DMS53 treated with DMSO at 0.1 percent for 48 hours (cell line): ENCODE measurements around the gene GALNT7.

Experiments
- DNase-seq: peaks from one replicate; lab custom pipeline; 2025; ENCODE audit not compliant: unreplicated experiment; lab: John Stamatoyannopoulos, UW

GALNT7 gene

GRCh38 chr4:173288698-173289352, 120.2 kb downstream of the GALNT7 start:
- DNase-seq = no peak

DNA sequence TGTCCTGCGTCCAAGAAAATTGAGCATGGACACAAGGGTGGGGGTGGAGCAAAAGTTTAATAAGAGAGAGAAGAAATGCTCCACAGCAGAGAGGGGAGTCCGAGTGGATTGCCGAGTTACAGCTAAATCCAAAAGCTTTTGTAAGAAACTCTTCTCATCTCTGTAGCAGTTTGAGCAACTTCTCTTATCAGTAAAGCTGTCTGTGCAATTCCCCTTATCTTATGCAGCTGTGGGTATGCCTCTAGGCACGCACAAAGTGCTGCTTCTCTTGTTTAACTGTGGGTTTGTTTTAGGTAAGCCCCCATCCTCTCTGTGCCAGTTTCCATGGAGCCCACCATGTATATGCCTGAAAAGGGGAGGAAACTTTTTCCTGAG, 120.7 kb downstream of the GALNT7 start:
- DNase-seq = no peak

GRCh38 chr4:173291899-173292298, 123.3 kb downstream of the GALNT7 start:
- no peak for DNase-seq

GRCh38 chr4:173293663-173294062, 125.1 kb downstream of the GALNT7 start:
- no peak for DNase-seq

DNA sequence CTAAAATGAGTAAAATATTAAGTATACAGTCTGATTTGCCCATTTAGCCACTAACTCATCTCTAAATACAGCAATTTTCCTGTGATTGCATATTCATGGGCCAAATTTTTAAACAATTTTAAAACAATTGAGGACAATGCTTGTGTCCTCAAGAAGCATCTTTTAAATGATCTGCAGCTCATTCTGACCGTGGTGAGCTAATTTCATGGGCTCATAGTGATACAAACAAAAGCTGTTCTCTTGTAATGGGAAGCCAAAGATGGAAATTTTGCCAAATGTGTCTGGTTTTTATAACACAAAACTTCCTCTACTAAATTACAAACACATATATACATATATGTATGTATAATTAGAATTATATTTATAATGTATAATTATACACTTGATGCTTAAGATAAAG, 125.8 kb downstream of the GALNT7 start:
- DNase-seq = no peak

GRCh38 chr4:173301518-173302201, 133.0 kb downstream of the GALNT7 start:
- peak; percentile 33 for DNase-seq

- DNase-seq = no peak
Measured at GRCh38 chr4:173307778-173308177, 139.2 kb downstream of the GALNT7 start.

- DNase-seq = no peak
Measured at GRCh38 chr4:173311368-173311767, 142.8 kb downstream of the GALNT7 start.

GRCh38 chr4:173314715-173315114, 146.1 kb downstream of the GALNT7 start:
- DNase-seq = no peak

GRCh38 chr4:173316060-173316459, 147.4 kb downstream of the GALNT7 start:
- DNase-seq = no peak

GRCh38 chr4:173317004-173317403, 148.4 kb downstream of the GALNT7 start:
- no peak for DNase-seq

DNA sequence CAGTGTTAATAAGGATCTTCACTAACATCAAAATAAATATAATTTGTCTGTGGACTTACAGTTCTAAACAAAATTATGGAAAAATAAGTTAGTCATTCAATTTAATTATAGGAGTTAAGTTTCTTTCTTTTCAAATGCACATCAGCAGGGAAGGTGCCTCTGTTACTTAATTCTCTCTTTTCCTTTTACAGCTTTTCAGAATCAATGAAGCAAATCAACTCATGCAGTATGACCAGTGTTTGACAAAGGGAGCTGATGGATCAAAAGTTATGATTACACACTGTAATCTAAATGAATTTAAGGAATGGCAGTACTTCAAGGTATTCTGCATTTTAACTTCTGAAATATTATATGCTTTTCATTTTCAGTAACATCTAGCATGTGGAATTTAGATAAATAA, 149.6 kb downstream of the GALNT7 start:
- DNase-seq = no peak

GRCh38 chr4:173318648-173319211, 150.1 kb downstream of the GALNT7 start:
- peak; percentile 57 for DNase-seq

DNA sequence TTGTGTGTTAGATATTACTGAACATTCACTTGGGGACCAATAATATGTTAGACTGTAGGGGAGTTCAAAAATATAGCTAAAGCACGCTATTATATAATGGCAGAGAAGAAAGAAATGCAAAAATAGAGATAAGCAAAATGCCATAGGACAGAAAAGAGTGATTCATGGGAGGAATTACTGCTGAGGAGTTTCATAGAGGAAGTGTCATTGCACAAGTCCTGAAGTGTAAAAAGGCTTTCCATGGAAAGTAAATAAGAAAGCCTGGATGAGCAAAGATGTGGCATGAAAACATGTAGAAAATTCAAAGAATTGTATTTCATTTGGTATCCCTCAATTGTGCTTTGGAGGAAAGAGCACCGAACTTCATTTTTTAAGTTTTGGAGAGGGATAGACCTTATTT, 151.1 kb downstream of the GALNT7 start:
- DNase-seq = no peak

DNA sequence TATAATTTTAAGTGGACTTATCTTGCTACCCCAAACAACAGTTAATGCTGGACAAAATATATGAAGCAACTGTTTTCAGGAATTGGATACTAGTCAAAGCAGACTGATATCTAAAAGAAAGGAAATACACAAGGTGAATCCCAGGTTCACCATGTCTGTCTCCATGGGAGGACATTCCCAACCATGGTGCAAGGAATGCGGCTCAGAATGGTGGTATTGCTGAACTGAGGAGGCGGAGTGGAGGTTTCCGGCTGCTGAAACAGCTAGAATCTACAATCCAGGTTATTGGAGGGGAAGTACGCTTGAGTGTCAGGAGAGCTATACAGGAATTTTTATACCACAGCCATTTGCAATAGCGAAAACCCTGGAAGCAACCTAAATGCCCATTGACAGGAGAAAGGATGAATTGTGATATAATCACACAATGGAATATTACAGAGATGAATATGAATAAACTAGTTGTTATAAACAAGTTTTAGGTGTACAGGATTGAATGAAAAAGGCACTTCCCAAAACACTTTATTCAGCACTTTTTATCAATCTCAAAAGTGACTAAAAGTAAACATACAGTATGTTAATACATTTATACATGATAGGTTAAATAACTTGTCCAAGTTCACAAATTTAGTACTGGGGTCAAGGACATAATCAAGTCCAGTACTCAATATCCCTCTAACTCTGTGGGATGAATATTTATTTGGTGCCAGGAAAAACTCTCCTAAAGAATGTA, 156.6 kb downstream of the GALNT7 start:
- no peak for DNase-seq

- no peak for DNase-seq
Measured at GRCh38 chr4:173328236-173328901, 159.8 kb downstream of the GALNT7 start.

DNA sequence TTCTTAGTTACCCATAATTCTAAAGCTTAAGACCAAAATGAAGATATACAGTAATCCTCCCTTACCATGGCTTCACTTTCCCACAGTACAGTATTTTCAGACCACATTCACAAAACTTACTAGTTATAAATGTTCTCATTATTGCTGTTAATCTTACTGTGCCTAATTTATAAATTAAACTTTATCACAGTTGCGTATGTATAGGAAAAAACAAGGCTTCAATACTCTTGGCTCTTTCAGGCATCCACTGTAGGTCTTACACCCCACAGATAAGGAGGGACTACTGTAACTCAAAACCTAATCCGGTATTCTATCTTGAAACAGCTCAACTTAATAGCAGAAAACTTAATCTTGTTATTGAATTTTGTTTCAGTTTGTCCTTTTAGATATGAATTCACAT, 162.0 kb downstream of the GALNT7 start:
- no peak for DNase-seq

- DNase-seq = no peak
Measured at GRCh38 chr4:173332021-173332487, 163.4 kb downstream of the GALNT7 start.

DNA sequence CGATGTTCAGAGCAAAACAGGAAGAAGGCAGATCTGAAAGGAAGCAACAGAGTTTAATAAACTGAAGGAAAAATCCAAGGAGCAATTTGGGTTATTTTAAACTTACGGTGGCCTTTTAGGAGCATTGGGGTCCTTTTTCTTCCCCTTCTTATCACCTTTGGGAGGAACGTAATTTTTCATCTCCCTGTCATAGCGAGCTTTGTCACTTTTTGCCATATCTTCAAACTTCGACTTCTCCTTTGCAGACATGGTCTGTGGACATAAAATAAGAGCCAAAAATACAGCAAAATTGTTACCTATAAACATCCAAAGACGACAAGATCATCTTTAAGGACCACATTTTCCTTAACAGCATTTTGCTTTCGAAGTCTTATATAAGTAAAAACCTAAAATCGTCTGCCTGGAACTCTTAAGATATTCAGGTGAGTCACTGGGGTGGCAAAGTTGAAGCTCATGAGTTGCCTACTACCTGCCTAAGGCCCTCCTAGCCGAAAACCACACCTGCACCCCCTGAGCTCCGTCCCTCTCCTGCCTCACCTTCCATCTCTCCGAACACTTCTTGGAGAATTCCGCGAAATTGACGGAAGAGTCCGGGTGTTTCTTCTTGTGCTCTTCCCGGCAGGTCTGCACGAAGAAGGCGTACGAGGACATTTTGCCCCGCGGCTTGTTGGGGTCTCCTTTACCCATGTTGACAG, 164.5 kb downstream of the GALNT7 start:
- DNase-seq = no peak

- DNase-seq = no peak
Measured at GRCh38 chr4:173333658-173334084, 165.1 kb downstream of the GALNT7 start.
